CD4-positive, alpha-beta T cell treated with Interleukin-4 for 4 hours (primary cell): ENCODE results near the gene CHST8.
"Not testable (repeated sequence)": the region's sequence is repeated elsewhere in the genome, so short reads cannot be mapped to it uniquely, and the experiment has no call there.

ENCODE experiments used
- DNase-seq: peaks from one replicate; pipeline ENCODE4 v3.0.0-alpha.2; 2020

The CHST8 gene

GRCh38 chr19:33818411-33818810 is 196.7 kb downstream of the CHST8 start:
- DNase-seq: no peak

- not testable (repeated sequence) for DNase-seq
These were observed 197.3 kb downstream of the CHST8 start for GRCh38 chr19:33819078-33819477.

- no peak for DNase-seq
These were observed 197.7 kb downstream of the CHST8 start for GRCh38 chr19:33819506-33819879.

GRCh38 chr19:33819880-33820781 is 198.4 kb downstream of the CHST8 start:
- DNase-seq: peak; percentile 41

- DNase-seq: no peak
These were observed 200.1 kb downstream of the CHST8 start for GRCh38 chr19:33821871-33822270.
